Measurements from ENCODE around the gene REEP1. TPM values are rescaled to one million over a fixed set of nuclear protein-coding genes. Genes with fewer than 3 reads are reported as not detected.
"Not testable (repeated sequence)": the region's sequence is repeated elsewhere in the genome, so short reads cannot be mapped to it uniquely, and the experiment has no call there.

REEP1 gene
- total RNA-seq, 3 donors from 2014 or later: 3.8 to 50.3 (median 6.1) TPM

GRCh38 chr2:86253424-86253823, 84.0 kb downstream of the REEP1 start:
- H3K4me1 ChIP-seq (ENCODE audit: low read depth): peaks cover 6% of the 10 kb centered on the region
- no peaks in the 10 kb centered on the region for H3K9me3 ChIP-seq
- H3K36me3 ChIP-seq (ENCODE audit: low read depth): no peaks in the 10 kb centered on the region
- DNase-seq: no peak
- TF ChIP-seq CTCF (IDR thresholded peaks at IDR 0.05): no peak
- no peak for ATAC-seq
- no peak overlapping the region for H3K4me3 ChIP-seq
- intact Hi-C loops (cut with DNase I, micrococcal nuclease): no loop called here

GRCh38 chr2:86251840-86252266, 85.6 kb downstream of the REEP1 start:
- H3K4me1 ChIP-seq (ENCODE audit: low read depth): peaks cover 6% of the 10 kb centered on the region
- no peaks in the 10 kb centered on the region for H3K36me3 ChIP-seq (ENCODE audit: low read depth)
- DNase-seq: peak in 1 of 3 donors; percentile 34
- no peak for ATAC-seq
- no peak overlapping the region for H3K4me3 ChIP-seq
- no peaks in the 10 kb centered on the region for H3K9me3 ChIP-seq
- intact Hi-C loops (cut with DNase I, micrococcal nuclease): no loop called here
- no peak for TF ChIP-seq CTCF (IDR thresholded peaks at IDR 0.05)

GRCh38 chr2:86249579-86250391, 87.6 kb downstream of the REEP1 start:
- no peak overlapping the region for H3K4me3 ChIP-seq
- TF ChIP-seq CTCF (IDR thresholded peaks at IDR 0.05): peak; percentile 36
- ATAC-seq (peak; percentile 84), DNase-seq (peak in 2 of 3 donors; percentile 63 to 64)
- peaks cover 2% of the 10 kb centered on the region for H3K4me1 ChIP-seq (ENCODE audit: low read depth)
- H3K36me3 ChIP-seq (ENCODE audit: low read depth): no peaks in the 10 kb centered on the region
- no peaks in the 10 kb centered on the region for H3K9me3 ChIP-seq
- intact Hi-C loops (cut with DNase I, micrococcal nuclease): no loop called here

GRCh38 chr2:86249176-86249575, 88.2 kb downstream of the REEP1 start:
- Histone ChIP-seq H3K4me1 (ENCODE audit: low read depth) (no peaks in the 10 kb centered on the region), H3K4me3 (no peak overlapping the region), H3K9me3 (no peaks in the 10 kb centered on the region), H3K36me3 (ENCODE audit: low read depth) (no peaks in the 10 kb centered on the region)
- DNase-seq (no peak), ATAC-seq (no peak)
- intact Hi-C loops (cut with DNase I, micrococcal nuclease): no loop called here
- no peak for TF ChIP-seq CTCF (IDR thresholded peaks at IDR 0.05)

GRCh38 chr2:86245222-86245621, 92.2 kb downstream of the REEP1 start:
- H3K9me3 ChIP-seq; ATAC-seq; intact Hi-C loops (cut with DNase I, micrococcal nuclease); H3K36me3 ChIP-seq (ENCODE audit: low read depth); DNase-seq; H3K4me1 ChIP-seq (ENCODE audit: low read depth); H3K4me3 ChIP-seq: not testable (repeated sequence)

- H3K36me3 ChIP-seq (ENCODE audit: low read depth); H3K9me3 ChIP-seq; DNase-seq; intact Hi-C loops (cut with DNase I, micrococcal nuclease); ATAC-seq; H3K4me3 ChIP-seq; H3K4me1 ChIP-seq (ENCODE audit: low read depth): not testable (repeated sequence)
These were observed 92.6 kb downstream of the REEP1 start for GRCh38 chr2:86244781-86245180.
